NCI-H82 (cell line): ENCODE measurements around the gene IL1RL1.

ENCODE experiments used
- DNase-seq: peaks from one replicate; lab custom pipeline; 2025; lab: John Stamatoyannopoulos, UW

The IL1RL1 gene

DNA sequence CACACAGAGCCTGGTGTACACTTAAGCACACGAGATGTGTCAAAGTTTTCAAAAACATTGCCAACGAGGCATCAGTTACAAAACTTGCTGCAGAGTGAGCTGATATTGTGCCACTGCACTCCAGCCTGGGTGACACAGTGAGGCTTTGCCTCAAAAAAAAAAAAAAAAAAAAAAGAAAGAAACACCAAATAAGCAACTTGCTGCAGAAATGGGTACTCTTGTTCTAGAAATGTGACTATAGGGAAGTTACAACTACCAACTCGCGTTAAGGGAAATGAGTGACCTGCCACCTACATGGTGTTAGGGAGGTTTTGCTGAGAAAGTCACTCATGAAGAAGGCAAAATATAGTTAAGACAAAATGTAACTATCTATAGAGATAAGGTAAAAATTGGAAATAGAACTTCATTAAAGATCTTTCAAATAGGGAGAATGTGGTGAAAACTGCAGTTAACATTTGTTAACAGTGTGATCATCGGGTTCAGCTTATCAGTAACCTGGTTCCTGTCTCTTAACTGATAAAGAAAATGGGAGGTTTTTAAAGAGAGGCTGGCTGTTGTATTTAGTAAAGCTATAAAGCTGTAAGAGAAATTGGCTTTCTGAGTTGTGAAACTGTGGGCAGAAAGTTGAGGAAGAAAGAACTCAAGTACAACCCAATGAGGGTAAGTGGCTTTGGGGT is at the start of gene IL1RL1:
Gene IL1RL1 (plus strand): TSS at position 600 of the 677 bp plus-strand sequence. CDS start 26,702 bp downstream, outside the sequence.
- DNase-seq: no peak

DNA sequence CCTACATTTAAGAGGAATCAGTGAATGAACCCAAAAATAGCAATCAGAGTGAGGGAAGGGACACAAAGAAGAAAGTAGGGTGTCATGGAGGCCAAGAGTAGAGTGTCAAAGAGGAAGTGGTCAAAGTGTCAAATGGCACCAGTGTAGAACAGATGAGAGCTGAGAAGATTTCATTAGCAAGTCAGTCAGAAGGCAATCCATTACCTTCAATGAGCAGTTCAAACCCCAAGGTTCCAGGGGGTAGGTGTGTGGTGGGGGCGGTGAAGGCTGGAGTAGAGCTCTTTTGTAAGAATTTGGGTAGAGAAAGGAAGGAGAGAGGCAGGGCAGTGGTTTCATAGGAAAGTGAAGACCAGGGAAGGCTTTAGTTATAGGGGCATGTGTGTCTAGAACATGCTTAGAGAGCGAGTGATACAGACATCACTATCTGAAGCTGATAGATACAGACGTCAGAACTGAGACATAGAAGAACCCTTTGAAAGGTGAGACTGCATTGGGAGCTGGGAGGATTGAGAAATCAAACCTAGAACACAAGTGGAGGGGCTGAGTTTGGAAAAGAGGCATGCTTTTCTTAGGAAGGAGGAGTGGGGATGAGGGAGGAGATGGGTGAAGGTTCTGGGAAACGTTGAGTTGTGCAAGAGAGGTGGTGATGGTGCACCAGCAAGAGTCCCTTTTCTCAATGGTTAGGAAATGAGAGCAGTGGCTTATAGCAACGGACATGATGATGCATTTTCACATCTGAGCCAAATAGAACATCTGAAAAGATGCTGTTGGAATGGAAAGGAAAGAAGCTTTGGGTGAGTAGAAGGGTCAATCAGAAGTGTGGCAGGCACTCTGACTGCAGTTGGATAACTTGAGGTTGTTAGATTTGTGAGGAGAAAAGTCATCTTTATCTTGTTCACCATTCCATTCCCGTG is 48.9 kb upstream of the IL1RL1 start:
- DNase-seq: no peak

DNA sequence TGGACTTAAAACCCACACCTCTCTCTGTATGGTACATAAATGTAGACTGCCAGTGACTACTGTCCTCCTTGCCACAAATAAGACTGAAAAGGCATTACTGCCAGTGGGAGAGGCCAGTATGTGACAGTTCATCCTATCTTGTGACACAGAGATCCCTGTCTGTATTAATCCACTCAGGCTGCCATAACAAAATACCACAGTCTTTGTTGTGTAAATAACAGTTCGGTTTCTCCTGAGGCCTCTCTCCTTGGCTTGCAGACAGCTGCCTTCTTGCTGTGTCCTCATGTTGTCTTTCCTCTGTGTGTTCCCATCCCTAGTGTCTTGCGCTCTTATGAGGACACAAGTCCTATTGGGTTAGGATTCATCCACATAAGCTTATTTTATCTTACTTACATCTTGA is 46.4 kb upstream of the IL1RL1 start:
- no peak for DNase-seq

DNA sequence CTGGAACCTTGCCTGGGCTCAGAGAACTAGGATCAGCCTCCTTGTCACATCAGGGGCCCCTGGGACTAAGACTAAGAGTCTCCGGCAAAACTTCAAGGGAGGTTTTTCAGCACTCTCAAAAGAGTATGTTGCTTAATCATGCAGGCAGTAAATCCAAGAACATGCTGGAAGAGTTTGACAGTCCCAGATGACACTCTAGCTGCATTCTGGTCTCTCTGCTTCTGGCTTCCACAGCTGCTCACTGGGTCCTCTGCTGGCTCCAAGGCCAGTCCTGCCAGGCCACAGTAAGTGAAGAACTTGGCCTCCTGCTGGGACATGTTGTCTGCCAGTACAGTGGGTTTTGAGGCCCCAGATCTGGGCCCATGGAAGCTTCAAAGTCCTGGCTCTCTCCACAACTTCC is 45.2 kb upstream of the IL1RL1 start:
- no peak for DNase-seq

DNA sequence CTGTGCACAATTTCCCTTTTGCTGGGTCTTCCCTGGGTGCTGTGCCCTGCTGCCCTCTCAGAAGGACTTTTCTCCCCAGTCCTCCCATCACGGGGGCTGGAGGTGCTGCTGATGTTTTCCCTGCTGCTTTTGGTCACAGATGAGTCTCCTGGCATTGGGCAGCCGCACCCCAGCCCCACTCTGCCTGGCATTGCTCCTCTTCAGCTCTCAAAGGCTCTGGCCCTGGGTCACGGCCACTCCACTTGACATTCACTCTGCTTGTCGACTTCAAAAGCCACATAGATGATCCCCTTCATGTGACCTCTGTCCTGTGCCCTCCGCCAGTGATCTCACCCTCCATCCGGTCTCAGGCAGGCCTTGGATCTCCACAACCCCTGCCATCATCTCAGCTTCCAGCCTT is 43.6 kb upstream of the IL1RL1 start:
- no peak for DNase-seq

DNA sequence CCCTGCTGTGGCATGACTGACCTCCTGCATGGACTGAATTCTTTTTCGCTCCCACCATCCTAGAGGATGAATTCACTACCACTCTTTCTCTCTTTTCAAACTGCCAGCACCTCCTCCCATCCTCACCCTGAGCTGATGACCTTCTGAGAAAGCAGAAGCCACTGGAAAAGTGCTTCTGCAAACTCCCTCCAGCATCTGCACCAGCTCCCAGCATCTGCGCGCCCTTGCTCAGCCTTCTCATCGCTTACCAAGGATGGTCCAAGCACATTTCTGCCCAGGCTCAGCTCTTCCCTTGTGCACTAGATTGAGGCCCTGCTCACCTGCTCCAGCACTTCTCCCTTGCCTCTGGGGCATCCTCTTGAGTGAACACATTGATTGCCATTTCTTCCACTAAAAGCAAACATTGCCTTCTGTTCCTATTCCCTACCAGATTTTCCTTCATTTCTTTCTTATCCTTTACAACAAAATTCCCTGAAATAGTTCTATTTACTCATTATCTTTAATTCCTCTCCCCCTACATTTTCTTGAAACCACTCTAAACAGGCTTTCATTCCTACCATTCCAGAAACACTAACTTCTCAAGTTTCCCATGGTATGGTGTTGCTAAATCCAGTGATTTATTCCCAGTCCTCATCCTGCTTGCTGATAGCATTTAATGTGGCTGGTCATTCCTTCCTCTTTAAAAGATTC is 42.7 kb upstream of the IL1RL1 start:
- DNase-seq: no peak

DNA sequence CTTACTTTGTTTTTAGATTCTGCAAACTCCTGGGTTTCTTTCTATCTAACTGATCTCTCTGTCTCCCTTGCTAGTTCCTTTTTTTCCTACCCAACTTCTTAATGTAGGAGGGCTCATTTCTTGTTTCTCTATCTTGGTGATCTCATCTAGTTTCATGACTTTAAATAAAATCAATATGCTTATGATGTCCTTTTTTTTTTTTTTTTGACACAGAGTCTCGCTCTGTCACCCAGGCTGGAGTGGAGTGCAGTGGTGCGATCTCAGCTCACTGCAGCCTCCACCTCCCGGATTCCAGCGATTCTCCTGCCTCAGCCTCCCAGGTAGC is 42.2 kb upstream of the IL1RL1 start:
- DNase-seq: no peak

DNA sequence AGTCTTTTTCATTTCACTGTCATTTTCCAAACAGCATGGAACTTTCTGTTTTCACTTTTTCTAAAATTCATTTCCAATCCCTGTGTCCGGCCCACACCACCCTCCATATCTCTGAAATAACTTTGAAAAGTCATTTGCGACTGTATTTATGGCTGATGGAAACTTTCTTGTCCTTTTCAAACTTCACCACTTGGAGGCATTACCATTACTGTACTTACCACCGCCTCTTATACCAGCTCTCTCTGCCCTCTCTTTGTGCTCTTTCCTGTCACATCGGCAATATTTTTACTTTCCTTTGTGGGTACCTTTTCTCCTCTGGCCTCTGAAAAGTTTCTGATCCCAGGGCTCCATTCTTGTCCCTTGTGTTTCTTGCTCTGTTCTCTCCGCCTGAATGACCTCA is 39.5 kb upstream of the IL1RL1 start:
- no peak for DNase-seq

DNA sequence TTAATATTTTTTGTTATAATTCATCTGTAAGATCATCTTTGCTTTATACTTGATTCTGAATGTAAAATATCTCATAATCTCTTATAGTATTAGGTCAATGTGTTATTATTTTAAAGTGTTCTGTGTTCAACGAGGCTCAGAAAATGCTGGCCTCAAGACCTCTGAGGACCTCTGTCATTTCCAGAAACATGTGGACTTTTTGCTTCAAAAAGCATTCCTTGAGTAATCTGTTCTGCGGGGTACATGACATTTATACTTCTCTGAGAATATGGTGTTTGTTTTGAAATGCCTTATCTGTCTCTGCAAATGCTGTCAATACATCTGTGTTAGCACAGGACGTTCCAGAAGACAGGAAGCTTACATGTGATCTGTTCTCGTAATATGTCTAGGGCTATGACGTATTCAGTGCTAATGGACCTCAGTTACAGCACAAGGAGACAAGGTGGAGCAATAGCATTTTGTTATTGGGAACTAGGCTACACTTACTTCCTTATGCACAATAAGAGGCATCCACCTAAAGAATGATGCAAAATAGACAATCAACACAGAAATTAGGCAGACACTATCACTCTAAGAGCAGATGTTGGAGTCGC is 37.6 kb upstream of the IL1RL1 start:
- no peak for DNase-seq

DNA sequence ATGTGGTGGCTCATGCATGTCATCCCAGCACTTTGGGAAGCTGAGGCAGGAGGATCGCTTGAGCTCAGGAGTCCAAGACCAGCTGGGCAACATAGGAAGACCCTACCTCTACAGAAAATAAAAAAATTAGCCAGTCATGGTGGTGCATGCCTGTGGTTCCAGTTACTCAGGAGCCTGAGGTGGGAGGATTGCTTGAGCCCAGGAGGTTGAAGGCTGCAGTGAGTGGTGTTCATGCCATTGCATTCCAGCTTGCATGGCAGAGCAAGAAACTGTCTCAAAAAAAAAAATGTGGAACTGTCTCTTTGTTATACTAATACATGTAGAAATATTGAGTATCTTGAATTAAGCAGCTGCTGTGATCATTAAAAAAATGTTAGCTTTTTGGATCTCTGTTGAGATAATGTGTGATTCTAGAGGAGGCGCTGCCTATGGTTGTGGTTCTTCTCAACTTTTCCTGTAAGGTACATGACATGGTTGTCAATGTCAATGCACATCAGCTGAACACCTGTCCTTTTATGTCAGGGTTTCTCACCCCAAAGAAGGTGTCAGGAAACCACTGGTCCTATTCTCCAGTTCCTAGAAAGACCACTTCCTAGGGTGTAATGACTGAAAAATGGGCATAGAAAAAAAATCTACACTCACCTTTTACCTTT is 34.7 kb upstream of the IL1RL1 start:
- DNase-seq: no peak

DNA sequence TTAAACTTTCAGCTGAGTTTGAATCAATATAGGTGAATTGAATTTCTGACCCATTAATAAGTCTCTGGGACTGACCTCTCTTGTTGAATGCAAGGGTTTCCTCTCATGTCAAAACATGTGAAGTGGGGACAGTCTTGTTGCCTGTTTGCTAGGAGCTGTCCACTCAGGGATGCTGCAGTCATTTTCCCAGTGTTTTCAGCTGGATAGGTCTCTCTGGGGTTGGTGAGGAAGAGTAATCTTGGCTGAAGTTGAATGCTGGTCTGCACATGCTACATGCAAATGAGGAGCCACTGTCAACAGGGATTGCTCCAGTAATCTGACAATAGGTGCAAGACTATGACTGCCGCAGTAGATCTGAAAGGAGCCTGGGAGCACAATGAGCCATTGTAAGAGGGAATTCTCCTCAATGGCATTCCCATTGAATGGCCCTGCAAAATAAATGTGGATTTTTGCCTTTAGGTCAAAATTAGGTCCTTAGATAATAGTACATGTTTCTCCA is 34.1 kb upstream of the IL1RL1 start:
- no peak for DNase-seq

DNA sequence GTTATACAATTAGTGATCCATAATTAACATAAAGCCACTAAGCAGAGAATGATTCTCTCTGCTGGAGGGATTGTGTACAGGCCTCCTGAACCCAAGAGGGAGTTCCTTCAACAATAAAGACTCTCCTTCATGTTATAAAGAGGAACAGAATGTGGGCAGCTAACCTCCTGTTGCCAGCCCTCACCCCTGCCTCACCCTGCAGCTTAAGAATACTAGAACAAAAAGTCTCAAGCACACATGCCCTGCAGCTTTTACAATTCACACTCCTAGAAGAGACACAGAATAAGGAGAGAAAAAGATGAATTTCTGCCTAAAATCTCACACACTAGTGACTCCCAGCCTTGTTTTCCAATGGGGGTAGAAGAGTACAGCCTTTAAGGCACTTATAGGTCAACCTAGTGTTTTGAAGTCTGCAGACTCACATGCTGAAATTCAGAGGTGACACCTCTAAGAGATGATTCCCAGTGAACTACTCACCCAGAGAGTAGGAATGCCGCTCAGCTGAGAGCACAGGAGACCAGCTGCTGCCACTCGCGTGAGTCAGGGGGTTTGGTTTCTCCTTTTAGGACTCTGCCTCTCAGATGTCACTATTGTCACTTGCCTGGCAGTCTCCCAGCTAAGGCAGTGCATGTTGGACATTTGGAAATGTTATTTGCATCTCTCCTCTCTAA is 32.5 kb upstream of the IL1RL1 start:
- DNase-seq: no peak

DNA sequence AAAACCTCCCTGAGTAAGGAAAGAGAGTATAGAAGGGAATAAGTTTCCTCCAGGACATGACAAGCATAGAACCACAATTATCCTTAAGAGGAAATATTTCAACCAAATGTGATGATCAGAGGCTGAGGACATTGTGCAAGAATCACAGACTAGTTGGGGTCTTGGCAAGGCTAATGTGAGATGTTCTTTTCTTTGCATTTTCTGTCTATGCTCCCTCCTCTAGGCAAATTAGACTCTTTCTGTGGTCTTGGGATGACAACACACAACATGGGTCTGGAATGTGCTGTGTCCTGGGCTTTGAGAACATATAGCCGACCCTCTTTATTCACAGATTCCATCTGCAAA is 32.0 kb upstream of the IL1RL1 start:
- DNase-seq: no peak

DNA sequence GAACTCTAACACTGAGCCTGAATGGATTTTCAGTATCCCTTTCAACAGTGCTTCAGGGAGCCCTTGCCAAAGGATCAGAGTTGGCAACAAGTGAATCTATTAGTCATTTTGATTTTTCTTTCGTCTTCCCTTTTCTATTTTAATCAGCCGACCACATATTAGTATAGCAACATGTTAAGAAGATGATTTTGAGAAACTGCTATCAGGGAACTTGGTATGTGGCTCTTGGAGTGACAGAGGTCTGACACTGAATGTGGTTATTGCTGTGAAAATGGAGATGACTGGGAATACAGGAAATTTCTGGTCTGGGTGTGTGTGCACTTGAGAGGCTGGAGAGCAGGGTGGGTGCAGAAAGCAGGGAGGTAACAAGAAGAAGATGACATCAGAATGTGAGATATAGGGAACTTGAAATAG is 28.7 kb upstream of the IL1RL1 start:
- DNase-seq: no peak

DNA sequence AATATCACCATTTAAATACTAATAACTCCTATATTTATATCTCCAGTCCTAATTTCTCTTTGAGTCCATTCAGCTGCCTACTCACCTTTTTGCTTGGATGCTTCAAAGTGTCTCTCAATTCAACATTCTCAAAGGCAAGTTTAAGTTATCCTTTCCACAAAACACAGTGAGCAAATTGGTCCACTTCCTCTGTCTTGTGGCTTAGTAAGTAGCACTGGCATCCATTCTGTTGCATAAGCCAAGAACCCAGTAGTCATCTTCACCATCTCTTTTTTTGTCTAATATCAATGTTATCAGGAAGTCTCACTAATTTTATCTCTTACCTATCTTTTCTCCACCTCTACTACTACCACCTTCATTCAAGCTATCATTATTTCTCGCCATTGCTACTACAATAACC is 27.4 kb upstream of the IL1RL1 start:
- DNase-seq: no peak

DNA sequence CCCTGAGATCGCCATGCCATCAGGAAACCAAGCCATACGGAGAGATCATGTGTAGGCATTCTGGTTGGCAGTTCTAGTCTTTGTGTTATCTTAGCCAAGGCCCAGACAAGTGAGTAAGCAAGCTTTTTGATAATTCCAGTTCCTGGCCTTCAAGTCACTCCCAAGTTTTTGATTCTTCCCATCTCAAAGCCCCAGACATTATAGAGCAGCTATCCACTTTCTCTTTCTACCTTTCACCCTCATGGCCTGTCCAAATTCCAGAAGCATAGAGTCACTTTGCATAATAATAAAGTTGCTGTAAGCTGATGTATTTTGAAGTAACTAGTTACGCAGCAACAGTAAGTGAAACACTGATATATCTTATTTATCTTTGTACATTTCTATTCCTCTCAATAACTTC is 26.8 kb upstream of the IL1RL1 start:
- no peak for DNase-seq

DNA sequence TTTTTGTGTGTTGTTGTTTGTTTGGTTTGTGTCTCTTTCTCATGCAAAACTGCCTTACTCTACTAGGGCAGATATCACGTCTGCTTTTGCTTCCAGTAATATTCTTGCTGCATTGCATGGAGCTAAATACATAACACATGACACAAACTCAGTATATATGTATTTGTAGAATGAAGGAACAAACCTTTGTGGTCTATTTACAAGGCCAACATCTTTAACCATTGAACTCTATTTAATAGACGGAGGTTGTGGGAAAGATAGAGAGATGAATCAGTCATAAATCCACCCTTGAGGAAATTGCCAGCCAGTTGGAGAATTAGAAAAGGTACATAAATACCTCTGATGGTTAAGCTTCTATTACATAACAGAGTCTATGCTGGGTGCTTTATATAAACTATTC is 26.0 kb upstream of the IL1RL1 start:
- no peak for DNase-seq

DNA sequence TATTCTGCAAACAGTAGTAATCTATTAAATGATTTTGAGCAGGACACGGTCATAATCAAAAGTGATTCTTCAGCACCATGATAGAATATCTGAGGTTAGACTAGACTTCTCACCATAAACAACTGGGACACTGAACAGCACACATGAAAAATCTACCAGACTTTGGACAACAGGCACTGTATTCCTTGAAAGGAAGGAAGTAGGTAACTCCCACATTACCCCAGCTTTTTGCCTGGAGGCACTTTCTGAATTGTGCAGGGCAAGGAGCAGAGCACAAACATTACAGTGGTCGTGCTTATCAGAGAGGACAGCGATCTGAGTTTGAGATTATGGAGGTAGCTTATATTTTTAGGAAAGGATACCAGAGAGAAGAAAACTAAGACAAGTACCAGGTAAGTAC is 25.3 kb upstream of the IL1RL1 start:
- no peak for DNase-seq

DNA sequence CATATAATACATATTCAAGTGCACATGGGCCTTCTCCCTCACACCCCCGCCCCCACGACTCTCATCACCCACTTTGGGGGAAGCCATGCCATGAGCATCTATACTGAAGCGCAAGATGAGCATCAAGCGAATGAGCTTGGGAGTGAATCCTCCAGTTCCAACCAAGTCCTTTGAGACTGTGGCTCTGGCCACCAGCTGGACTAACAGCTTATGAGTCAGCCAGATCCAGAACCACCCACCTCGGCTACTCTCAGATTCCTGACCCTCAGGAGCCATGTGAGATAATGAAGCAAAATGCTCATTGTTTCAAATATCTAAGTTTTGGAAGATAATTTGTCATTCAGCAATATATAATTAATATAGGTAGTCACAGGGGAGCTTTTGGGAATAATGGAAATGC is 22.2 kb upstream of the IL1RL1 start:
- no peak for DNase-seq

DNA sequence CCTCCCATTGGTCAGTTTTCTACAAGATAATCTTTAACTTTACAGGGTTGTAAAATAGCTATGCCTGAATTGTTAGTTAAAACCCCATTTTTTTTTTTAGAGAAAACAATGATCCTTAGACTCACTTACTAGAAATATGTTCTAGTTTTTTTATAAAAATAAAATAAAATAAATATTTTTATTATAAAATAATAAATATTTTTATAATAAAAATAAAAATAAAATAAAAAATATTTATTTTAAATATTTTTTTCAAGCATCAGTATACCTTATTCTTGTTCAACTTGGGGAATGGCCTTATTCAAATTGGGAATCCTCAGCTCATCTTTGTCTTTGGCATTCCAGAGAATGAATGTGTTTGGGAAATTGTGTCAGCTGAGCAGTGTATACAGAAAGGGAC is 20.8 kb upstream of the IL1RL1 start:
- DNase-seq: no peak

DNA sequence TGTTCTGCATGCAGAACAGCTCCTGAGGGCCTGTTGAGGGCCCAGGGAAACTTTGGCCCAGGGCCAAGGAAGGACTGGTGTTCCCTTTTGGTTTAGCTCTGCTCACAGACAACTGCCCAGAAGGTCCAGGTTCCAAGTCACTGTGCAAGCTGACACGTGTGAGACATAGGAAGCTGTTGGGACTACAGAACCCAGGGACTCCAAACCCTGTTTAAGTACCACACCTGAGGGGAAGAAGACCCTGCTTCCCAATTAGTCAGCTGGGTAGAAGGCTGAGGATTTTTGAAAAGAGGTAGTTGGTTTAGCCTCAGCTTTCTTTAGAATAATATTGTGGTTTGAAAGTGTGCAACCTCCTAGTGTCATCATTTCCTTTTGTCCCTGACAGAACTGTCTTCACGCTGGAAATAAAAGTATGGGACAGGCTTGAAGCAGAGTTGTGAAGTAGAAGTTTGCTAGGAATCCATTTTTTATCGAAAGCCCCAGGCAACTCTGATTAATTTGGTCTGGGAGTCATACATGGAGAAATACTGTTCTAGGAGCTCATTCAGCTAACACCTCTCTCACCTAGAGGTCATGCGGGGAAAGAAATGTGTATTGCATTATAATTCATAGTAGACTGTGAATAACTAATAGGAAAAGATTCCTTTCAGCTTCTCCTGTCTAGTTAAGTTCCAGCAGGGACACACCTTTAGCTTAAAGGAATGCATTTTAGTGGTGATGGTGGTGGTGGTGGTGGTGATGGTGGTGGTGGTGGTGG is 19.9 kb upstream of the IL1RL1 start:
- no peak for DNase-seq
